ENCODE results near the gene PDE6G. TPM values are rescaled to one million over a fixed set of nuclear protein-coding genes. Genes with fewer than 3 reads are reported as not detected.

The PDE6G gene
- total and polyA plus RNA-seq, 2 of the 13 experiments (the other 11 are each of a cell fraction or from before 2014, with no cell fraction given), result 1.4 to 6.7 TPM

GRCh38 chr17:81651692-81652091 is 4.7 kb downstream of the PDE6G start:
- no peak overlapping the region for H2AFZ ChIP-seq (ENCODE audit: low read length)
- no peaks in the 10 kb centered on the region for H3K79me2 ChIP-seq (ENCODE audit: insufficient read depth, low read length)
- ChIA-PET POLR2A (interaction anchor here (1.8 kb wide), 1 partner anchor 16 kb away, joined by 5 read pairs; the partner anchor contains the start of genes NPLOC4 and TSPAN10), CTCF (ENCODE audit: low intra/inter-chr PET ratio, low total read pairs) (no interaction called here)
- H3K9ac ChIP-seq (ENCODE audit: insufficient read depth, low read depth, low read length), result no peak overlapping the region
- peak overlapping the region in 1 of 3 experiments; percentile 27; a peak in 1 of 6 replicates for H3K4me3 ChIP-seq (replicated peaks in 1 of 3; ENCODE audit: insufficient read depth in 1 of 3, low read depth in 2 of 3, low read length in 3 of 3)
- intact Hi-C loops (cut with micrococcal nuclease; ENCODE audit: unreplicated experiment), result no loop called here
- DNase-seq (ENCODE audit: low spot score) (peak; percentile 59), FAIRE-seq (peak; percentile 67), ATAC-seq (peak; percentile 59)
- no TSS peak for BruUV-seq (replicated peaks)
- H3K9me3 ChIP-seq (ENCODE audit: low read length), result peaks cover 6% of the 10 kb centered on the region; the same call in 1 of the 2 replicates
- H3K27me3 ChIP-seq (ENCODE audit: control insufficient read depth in 1 of 2, insufficient read depth in 2 of 2, low read length in 2 of 2), result peaks cover 0 to 17% of the 10 kb centered on the region in 2 experiments; a peak in 3 of 5 replicates
- peaks cover 50% of the 10 kb centered on the region for H3K4me1 ChIP-seq (ENCODE audit: insufficient read depth, low read length)
- in situ Hi-C loops (cut with HindIII; ENCODE audit: extremely low pct_ligation_motif_present, low pct_unique_long_range_greater_than_20kb), result no loop called here
- no peaks in the 10 kb centered on the region for H4K20me1 ChIP-seq (ENCODE audit: insufficient read depth, low read length)
- WGBS (ENCODE audit: low lambda C conversion rate), result 38% methylated on average over 10 of the region's 10 CpGs
- no peaks in the 10 kb centered on the region for H3K36me3 ChIP-seq (replicated peaks in 1 of 2; ENCODE audit: control insufficient read depth in 1 of 2, insufficient read depth in 2 of 2, low read length in 2 of 2)
- H3K4me2 ChIP-seq (ENCODE audit: low read depth, low read length), result peak overlapping the region; percentile 41
- H3K27ac ChIP-seq (ENCODE audit: extremely low read length, insufficient read depth, low read length), result no peak overlapping the region
- TF ChIP-seq RXRB (CRISPR knock-in tag; IDR thresholded peaks at IDR 0.05; ENCODE audit: borderline replicate concordance) (peak; percentile 29; the same call in 1 of the 2 replicates), ZNF17 (CRISPR knock-in tag; IDR thresholded peaks at IDR 0.05) (no peak), GATAD2A (CRISPR knock-in tag; IDR thresholded peaks at IDR 0.05) (no peak), FOXO1 (CRISPR knock-in tag; IDR thresholded peaks at IDR 0.05) (no peak), NCOA5 (CRISPR knock-in tag; IDR thresholded peaks at IDR 0.05) (no peak), ZNF430 (CRISPR knock-in tag; IDR thresholded peaks at IDR 0.05) (no peak), EZH2 (conservative IDR thresholded peaks at IDR 0.05; ENCODE audit: low read depth, low read length) (no peak), PRMT3 (CRISPR knock-in tag; IDR thresholded peaks at IDR 0.05; ENCODE audit: borderline replicate concordance, low read depth) (no peak), SAP130 (CRISPR knock-in tag; IDR thresholded peaks at IDR 0.05; ENCODE audit: low read depth) (peak; percentile 15; the same call in 1 of the 2 replicates), RARG (CRISPR knock-in tag; IDR thresholded peaks at IDR 0.05; ENCODE audit: low read depth) (no peak)
- TF ChIP-seq, protein P1, sequence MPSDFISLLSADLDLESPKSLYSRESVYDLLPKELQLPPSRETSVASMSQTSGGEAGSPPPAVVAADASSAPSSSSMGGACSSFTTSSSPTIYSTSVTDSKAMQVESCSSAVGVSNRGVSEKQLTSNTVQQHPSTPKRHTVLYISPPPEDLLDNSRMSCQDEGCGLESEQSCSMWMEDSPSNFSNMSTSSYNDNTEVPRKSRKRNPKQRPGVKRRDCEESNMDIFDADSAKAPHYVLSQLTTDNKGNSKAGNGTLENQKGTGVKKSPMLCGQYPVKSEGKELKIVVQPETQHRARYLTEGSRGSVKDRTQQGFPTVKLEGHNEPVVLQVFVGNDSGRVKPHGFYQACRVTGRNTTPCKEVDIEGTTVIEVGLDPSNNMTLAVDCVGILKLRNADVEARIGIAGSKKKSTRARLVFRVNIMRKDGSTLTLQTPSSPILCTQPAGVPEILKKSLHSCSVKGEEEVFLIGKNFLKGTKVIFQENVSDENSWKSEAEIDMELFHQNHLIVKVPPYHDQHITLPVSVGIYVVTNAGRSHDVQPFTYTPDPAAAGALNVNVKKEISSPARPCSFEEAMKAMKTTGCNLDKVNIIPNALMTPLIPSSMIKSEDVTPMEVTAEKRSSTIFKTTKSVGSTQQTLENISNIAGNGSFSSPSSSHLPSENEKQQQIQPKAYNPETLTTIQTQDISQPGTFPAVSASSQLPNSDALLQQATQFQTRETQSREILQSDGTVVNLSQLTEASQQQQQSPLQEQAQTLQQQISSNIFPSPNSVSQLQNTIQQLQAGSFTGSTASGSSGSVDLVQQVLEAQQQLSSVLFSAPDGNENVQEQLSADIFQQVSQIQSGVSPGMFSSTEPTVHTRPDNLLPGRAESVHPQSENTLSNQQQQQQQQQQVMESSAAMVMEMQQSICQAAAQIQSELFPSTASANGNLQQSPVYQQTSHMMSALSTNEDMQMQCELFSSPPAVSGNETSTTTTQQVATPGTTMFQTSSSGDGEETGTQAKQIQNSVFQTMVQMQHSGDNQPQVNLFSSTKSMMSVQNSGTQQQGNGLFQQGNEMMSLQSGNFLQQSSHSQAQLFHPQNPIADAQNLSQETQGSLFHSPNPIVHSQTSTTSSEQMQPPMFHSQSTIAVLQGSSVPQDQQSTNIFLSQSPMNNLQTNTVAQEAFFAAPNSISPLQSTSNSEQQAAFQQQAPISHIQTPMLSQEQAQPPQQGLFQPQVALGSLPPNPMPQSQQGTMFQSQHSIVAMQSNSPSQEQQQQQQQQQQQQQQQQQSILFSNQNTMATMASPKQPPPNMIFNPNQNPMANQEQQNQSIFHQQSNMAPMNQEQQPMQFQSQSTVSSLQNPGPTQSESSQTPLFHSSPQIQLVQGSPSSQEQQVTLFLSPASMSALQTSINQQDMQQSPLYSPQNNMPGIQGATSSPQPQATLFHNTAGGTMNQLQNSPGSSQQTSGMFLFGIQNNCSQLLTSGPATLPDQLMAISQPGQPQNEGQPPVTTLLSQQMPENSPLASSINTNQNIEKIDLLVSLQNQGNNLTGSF (CRISPR knock-in tag; IDR thresholded peaks at IDR 0.05), result no peak
- TF ChIP-seq, protein P2, sequence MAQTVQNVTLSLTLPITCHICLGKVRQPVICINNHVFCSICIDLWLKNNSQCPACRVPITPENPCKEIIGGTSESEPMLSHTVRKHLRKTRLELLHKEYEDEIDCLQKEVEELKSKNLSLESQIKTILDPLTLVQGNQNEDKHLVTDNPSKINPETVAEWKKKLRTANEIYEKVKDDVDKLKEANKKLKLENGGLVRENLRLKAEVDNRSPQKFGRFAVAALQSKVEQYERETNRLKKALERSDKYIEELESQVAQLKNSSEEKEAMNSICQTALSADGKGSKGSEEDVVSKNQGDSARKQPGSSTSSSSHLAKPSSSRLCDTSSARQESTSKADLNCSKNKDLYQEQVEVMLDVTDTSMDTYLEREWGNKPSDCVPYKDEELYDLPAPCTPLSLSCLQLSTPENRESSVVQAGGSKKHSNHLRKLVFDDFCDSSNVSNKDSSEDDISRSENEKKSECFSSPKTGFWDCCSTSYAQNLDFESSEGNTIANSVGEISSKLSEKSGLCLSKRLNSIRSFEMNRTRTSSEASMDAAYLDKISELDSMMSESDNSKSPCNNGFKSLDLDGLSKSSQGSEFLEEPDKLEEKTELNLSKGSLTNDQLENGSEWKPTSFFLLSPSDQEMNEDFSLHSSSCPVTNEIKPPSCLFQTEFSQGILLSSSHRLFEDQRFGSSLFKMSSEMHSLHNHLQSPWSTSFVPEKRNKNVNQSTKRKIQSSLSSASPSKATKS (CRISPR knock-in tag; IDR thresholded peaks at IDR 0.05), result no peak
- TF ChIP-seq, protein P3, sequence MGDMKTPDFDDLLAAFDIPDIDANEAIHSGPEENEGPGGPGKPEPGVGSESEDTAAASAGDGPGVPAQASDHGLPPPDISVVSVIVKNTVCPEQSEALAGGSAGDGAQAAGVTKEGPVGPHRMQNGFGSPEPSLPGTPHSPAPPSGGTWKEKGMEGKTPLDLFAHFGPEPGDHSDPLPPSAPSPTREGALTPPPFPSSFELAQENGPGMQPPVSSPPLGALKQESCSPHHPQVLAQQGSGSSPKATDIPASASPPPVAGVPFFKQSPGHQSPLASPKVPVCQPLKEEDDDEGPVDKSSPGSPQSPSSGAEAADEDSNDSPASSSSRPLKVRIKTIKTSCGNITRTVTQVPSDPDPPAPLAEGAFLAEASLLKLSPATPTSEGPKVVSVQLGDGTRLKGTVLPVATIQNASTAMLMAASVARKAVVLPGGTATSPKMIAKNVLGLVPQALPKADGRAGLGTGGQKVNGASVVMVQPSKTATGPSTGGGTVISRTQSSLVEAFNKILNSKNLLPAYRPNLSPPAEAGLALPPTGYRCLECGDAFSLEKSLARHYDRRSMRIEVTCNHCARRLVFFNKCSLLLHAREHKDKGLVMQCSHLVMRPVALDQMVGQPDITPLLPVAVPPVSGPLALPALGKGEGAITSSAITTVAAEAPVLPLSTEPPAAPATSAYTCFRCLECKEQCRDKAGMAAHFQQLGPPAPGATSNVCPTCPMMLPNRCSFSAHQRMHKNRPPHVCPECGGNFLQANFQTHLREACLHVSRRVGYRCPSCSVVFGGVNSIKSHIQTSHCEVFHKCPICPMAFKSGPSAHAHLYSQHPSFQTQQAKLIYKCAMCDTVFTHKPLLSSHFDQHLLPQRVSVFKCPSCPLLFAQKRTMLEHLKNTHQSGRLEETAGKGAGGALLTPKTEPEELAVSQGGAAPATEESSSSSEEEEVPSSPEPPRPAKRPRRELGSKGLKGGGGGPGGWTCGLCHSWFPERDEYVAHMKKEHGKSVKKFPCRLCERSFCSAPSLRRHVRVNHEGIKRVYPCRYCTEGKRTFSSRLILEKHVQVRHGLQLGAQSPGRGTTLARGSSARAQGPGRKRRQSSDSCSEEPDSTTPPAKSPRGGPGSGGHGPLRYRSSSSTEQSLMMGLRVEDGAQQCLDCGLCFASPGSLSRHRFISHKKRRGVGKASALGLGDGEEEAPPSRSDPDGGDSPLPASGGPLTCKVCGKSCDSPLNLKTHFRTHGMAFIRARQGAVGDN (CRISPR knock-in tag; IDR thresholded peaks at IDR 0.05), result peak; percentile 21; the same call in 1 of the 2 replicates
